GM12874 (cell line): ENCODE results near the gene SCYGR2.

ENCODE experiments used
- TF ChIP-seq, protein P1 (sequence below): IDR thresholded peaks from 2 replicates; pipeline ENCODE4 v1.5.1; 2011; ENCODE audit warnings: low read depth, mild to moderate bottlenecking, control low read depth, low read length, moderate library complexity; ENCODE audit not compliant: insufficient read depth

Gene SCYGR2

DNA sequence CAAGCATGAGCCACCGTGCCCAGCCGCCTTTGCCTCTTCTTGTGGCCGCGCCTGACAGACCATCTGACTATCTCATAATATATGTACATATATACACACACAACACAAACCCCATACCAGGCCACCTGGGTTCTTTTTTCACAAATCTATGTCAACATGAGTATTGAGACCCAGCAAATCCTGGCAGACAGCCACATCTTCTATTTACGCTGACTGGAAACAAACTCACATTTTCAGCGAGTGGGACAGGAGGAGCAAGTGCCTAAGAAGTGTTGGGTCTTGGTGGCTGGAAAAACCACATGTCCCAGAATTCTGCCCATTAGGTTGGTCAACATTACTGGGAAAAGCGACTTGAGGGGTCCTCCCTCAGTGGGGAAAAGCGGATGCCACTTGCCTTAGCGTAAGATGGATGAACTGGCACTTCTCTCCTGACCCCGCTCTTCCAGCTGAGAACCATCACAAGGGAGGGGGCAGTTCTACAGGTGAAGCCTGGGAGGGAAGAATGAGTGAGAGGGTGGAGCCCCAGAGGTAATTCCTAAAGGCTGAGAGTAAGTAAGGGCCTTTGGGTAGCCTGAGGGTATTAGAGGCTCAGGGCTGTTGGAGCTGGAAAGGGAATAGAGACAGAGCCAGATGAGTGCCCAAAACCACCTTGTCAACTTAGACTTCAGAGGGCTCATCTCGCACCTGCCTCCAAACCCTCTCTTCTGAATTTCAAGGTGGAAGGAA is 14.0 kb downstream of the SCYGR2 start:
- TF ChIP-seq, protein P1, sequence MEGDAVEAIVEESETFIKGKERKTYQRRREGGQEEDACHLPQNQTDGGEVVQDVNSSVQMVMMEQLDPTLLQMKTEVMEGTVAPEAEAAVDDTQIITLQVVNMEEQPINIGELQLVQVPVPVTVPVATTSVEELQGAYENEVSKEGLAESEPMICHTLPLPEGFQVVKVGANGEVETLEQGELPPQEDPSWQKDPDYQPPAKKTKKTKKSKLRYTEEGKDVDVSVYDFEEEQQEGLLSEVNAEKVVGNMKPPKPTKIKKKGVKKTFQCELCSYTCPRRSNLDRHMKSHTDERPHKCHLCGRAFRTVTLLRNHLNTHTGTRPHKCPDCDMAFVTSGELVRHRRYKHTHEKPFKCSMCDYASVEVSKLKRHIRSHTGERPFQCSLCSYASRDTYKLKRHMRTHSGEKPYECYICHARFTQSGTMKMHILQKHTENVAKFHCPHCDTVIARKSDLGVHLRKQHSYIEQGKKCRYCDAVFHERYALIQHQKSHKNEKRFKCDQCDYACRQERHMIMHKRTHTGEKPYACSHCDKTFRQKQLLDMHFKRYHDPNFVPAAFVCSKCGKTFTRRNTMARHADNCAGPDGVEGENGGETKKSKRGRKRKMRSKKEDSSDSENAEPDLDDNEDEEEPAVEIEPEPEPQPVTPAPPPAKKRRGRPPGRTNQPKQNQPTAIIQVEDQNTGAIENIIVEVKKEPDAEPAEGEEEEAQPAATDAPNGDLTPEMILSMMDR = no peak

DNA sequence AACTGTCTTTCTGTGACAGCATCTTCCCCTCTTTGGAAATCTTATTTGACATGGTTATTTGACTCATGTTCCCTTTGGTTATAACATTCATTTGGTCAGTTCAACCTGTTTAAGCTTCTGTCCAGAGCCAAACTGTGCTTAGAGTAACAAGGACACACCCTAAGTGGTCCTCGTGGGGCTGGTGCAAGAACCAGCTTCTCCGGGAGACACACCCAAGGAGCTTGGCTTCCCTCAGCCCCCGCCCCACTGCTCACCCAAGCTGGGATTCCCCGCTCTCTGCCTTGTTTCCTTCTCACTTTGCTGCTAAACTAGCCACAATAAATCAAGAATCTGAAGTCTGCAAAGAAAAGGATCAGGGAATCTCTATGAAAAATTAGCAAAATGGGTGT is 14.6 kb downstream of the SCYGR2 start:
- TF ChIP-seq, protein P1 = no peak

DNA sequence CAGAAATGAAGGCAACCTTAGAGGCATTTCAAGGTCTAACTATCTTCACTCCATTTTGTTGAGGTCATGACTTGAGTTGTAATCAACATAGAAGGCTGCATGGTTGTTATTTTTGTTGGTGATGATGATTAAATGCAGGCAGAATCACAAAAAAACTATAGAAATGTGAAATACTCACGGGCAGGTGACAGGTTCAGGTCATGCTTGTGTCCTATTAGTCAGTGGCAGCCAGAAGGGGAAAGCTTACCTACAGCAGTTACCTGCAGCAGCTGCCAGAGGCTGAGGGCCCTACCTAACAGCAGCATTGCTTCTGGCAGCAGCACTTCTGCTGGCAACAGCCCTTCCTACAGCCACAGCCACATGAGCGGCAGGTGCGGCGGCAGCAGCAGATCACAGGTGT is 15.6 kb downstream of the SCYGR2 start:
- TF ChIP-seq, protein P1 = no peak

DNA sequence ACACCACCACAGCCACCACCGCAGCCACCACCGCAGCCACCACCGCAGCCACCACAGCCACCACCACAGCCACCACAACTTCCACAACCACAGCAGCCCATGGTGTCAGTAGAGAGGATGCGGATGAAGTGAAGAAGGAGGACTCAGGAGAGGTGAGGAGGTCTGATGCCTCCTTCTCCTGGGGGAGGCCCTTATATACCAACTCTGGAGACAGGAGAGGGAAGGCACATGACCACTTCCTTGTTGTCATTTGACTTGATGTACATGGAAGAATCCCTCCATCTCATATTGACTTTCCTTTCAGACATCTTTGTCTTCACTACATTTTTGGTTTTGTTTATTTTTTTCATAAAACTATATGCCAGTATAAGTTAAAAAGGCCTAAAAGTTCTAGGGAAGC is 16.0 kb downstream of the SCYGR2 start, which contains the start of gene SCYGR3:
Gene SCYGR3 (minus strand): TSS at position 101 of the 400 bp plus-strand sequence. CDS start 0 bp downstream, at position 101.
- TF ChIP-seq, protein P1 = no peak

DNA sequence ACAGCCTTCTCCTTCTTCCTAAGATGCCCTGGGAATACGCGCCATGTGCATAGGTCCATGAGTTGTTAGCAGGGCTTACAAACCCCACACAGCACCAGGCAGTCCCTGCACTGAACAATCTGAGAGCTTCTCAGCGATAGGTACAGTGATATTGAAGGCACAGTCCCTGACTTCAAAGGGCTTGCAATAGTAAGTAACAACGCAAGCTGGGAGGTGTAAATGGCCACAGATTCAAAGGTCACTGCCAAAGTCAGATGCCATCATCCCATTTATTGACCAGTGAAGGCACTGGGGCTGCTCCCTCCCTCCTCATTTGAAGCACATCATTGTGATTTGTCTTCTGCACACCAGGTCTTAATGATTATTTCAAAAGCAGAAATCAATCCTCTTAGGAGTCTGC is 16.5 kb downstream of the SCYGR2 start:
- TF ChIP-seq, protein P1 = no peak

DNA sequence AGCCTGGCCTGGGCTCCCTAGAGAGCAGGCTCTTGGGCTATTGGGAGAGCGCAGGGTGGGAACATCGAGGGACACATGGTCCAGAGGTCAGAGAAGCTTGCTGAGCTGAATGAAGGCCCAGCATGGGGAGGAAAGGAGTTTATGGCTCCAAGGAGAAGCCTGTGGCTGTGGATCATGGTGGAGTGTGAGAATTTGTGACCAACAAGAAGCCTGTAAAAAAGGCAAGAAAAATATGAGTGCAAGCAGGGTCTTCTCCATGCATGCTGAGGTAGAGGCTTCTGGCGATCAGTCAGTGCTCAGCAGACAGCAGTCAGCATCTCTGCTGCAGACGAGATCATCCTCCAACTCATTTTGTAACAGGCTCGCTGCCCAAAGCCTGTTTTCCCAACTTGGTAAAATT is 17.2 kb downstream of the SCYGR2 start:
- TF ChIP-seq, protein P1 = no peak

DNA sequence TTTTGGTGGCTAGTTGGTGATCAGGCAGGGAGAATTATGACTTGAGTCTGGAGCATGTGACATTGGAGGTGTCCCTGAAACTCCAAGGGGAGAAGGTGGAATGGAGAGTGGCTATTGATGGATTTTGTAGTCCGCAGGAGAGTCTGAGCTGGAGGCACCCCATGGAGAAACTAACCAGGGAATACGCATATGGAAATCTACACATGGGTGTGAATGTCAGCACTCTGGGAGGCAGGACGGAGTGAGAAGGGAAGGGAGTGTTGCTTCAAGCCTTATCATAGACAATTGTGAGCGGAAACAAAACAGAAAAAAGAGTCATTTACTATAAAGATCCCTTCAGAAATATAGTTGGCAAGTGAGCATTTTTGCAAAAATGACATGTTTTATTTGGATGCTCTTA is 17.9 kb downstream of the SCYGR2 start:
- TF ChIP-seq, protein P1 = no peak
